MM.1S (cell line): ENCODE data around the gene SAP30.

Experiments used
- DNase-seq: peaks from one replicate; pipeline ENCODE4 v3.0.0-alpha.2; 2015
- H2AFZ ChIP-seq: fragments of 300-600 bp; sonication (generic); 2 replicates; pipeline ENCODE4 v1.6.0; 2016; ENCODE audit warnings: antibody characterized with exemption, low read length
- H3F3A ChIP-seq: fragments of 300-600 bp; sonication (generic); 2 replicates; pipeline ENCODE4 v1.6.1; 2016; ENCODE audit warnings: mild to moderate bottlenecking, antibody characterized with exemption, low read length, moderate library complexity, mixed read lengths; ENCODE audit not compliant: insufficient read depth
- H3K27ac ChIP-seq: fragments of 300-600 bp; sonication (generic); 2 replicates; pipeline ENCODE4 v1.5.1; 2016; ENCODE audit warnings: mild to moderate bottlenecking, low read length
- H3K27me3 ChIP-seq: fragments of 300-600 bp; sonication (generic); replicated peaks from 2 replicates; pipeline ENCODE4 v1.6.0; 2016; ENCODE audit warnings: low read length; ENCODE audit not compliant: insufficient read depth
- H3K36me3 ChIP-seq: fragments of 300-600 bp; sonication (generic); replicated peaks from 2 replicates; pipeline ENCODE4 v1.6.1; 2016; ENCODE audit warnings: mild to moderate bottlenecking, low read length, mixed read lengths; ENCODE audit not compliant: insufficient read depth
- H3K4me1 ChIP-seq: fragments of 300-600 bp; sonication (generic); 2 replicates; pipeline ENCODE4 v1.6.1; 2016; ENCODE audit warnings: low read length, mixed read lengths
- H3K4me2 ChIP-seq: fragments of 300-600 bp; sonication (generic); 2 replicates; pipeline ENCODE4 v1.6.0; 2016; ENCODE audit warnings: low read depth, low read length
- H3K4me3 ChIP-seq: fragments of 300-600 bp; sonication (generic); 2 replicates; pipeline ENCODE4 v1.5.1; 2016; ENCODE audit warnings: low read length, mixed read lengths
- H3K79me2 ChIP-seq: fragments of 300-600 bp; sonication (generic); 2 replicates; pipeline ENCODE4 v1.6.1; 2016; ENCODE audit warnings: mixed run types, low read length, mixed read lengths
- H3K9ac ChIP-seq: fragments of 300-600 bp; sonication (generic); 2 replicates; pipeline ENCODE4 v1.6.1; 2016; ENCODE audit warnings: low read length, mixed read lengths
- H3K9me2 ChIP-seq: fragments of 300-600 bp; sonication (generic); replicated peaks from 2 replicates; pipeline ENCODE4 v1.6.1; 2016; ENCODE audit warnings: mild to moderate bottlenecking, low read length, mixed read lengths; ENCODE audit not compliant: insufficient read depth
- H3K9me3 ChIP-seq: fragments of 300-600 bp; sonication (generic); replicated peaks from 2 replicates; pipeline ENCODE4 v1.6.1; 2016; ENCODE audit warnings: mild to moderate bottlenecking, low read length, mixed read lengths; ENCODE audit not compliant: insufficient read depth
- H4K20me1 ChIP-seq: fragments of 300-600 bp; sonication (generic); 2 replicates; pipeline ENCODE4 v1.6.1; 2016; ENCODE audit warnings: mild to moderate bottlenecking, low read length, moderate library complexity, mixed read lengths; ENCODE audit not compliant: insufficient read depth
- EZH2 ChIP-seq: fragments of 300-600 bp; sonication (generic); optimal IDR thresholded peaks from 2 replicates; pipeline ENCODE3; 2017; ENCODE audit warnings: low read depth, mild to moderate bottlenecking, antibody characterized with exemption, low read length, mixed read lengths
- EZH2phosphoT487 ChIP-seq: fragments of 300-600 bp; sonication (generic); IDR thresholded peaks from 2 replicates; pipeline ENCODE4 v1.6.1; 2018; ENCODE audit warnings: antibody characterized with exemption, low read length
- TF ChIP-seq, protein P1 (sequence below): fragments of 300-600 bp; sonication (generic); IDR thresholded peaks from 2 replicates; pipeline ENCODE4 v1.5.1; 2016; ENCODE audit warnings: antibody characterized with exemption, low read length, mixed read lengths

SAP30 gene

DNA sequence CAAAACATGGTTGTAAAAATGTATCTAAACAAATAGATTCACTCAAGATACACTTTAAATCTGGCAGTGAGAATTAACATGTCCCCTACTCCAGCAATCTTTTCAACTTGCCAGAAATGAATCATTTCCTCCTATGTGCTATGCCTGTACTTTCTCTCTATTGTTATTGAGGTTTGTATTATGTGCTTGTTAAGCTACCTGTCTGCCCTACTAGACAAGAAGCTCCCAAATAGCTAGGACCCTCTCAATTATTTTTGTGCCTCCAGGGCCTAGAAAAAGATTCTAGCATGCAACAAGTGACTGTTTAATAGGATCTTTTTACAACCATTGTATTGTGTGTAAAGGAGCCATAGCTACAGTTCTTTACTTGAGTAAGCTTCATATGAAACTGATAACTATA lies 3.5 kb upstream of the SAP30 start:
- H3K9ac ChIP-seq, result no peak overlapping the region
- no peaks in the 10 kb centered on the region for H3K9me3 ChIP-seq
- H3K4me3 ChIP-seq, result no peak overlapping the region
- H4K20me1 ChIP-seq, result no peaks in the 10 kb centered on the region
- TF ChIP-seq EZH2phosphoT487, result no peak
- TF ChIP-seq EZH2, result no peak
- TF ChIP-seq, protein P1, sequence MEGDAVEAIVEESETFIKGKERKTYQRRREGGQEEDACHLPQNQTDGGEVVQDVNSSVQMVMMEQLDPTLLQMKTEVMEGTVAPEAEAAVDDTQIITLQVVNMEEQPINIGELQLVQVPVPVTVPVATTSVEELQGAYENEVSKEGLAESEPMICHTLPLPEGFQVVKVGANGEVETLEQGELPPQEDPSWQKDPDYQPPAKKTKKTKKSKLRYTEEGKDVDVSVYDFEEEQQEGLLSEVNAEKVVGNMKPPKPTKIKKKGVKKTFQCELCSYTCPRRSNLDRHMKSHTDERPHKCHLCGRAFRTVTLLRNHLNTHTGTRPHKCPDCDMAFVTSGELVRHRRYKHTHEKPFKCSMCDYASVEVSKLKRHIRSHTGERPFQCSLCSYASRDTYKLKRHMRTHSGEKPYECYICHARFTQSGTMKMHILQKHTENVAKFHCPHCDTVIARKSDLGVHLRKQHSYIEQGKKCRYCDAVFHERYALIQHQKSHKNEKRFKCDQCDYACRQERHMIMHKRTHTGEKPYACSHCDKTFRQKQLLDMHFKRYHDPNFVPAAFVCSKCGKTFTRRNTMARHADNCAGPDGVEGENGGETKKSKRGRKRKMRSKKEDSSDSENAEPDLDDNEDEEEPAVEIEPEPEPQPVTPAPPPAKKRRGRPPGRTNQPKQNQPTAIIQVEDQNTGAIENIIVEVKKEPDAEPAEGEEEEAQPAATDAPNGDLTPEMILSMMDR, result no peak
- H3K27ac ChIP-seq, result no peak overlapping the region
- H3K27me3 ChIP-seq, result no peaks in the 10 kb centered on the region
- peaks cover 7% of the 10 kb centered on the region; the same call in 1 of the 2 replicates for H3F3A ChIP-seq
- no peaks in the 10 kb centered on the region for H3K36me3 ChIP-seq
- DNase-seq, result no peak
- no peaks in the 10 kb centered on the region for H3K4me1 ChIP-seq
- no peak overlapping the region for H2AFZ ChIP-seq
- no peaks in the 10 kb centered on the region for H3K9me2 ChIP-seq
- H3K79me2 ChIP-seq, result peaks cover 13% of the 10 kb centered on the region
- H3K4me2 ChIP-seq, result no peak overlapping the region

DNA sequence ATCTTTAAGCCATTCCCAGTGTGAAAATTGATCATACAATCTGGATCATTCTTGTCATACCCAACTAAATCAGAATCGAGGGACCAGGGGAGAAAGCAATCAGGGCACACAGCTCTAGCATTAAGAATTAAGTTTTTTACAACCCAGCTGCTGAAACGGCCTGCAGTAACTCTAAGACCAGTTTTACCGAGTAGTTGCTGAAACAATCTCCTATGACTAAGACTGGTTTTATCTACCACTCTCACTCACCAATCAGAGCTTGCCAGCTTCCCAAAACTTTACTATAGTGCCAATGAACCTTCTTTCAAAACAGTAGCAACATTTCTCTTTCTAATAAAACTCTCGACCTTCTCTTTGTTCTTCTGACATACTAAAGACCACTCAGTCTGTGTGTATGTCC lies 2.8 kb upstream of the SAP30 start:
- Histone ChIP-seq H4K20me1 (no peaks in the 10 kb centered on the region), H3K36me3 (no peaks in the 10 kb centered on the region), H3K9me2 (no peaks in the 10 kb centered on the region), H3K4me2 (no peak overlapping the region), H3K9ac (no peak overlapping the region), H3K79me2 (peaks cover 19% of the 10 kb centered on the region), H3K27me3 (no peaks in the 10 kb centered on the region), H3K27ac (no peak overlapping the region), H3K4me3 (no peak overlapping the region), H3K4me1 (no peaks in the 10 kb centered on the region), H3F3A (peaks cover 7% of the 10 kb centered on the region; the same call in 1 of the 2 replicates), H2AFZ (no peak overlapping the region), H3K9me3 (no peaks in the 10 kb centered on the region)
- no peak for DNase-seq
- TF ChIP-seq, protein P1, result no peak
- TF ChIP-seq EZH2phosphoT487 (no peak), EZH2 (no peak)

DNA sequence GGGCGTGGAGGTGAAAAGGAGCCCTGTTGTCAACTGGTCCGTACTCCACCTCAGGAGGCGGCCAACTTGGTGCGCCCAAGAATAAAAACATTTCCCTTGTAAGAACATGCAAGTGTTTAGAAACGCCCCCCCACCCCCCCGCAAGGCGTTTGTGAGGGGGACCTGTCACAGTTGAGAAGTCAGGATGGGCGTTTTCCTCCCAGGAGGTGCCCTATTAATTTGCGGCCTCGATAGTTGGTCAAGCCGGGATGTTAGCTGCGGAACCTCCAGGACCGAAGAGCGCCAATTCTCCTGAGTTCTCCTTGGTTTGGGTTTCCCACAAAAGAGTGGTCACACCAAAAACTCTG lies 651 bp upstream of the SAP30 start:
- H3K9ac ChIP-seq, result peak overlapping the region; percentile 79
- H3K4me3 ChIP-seq, result peak overlapping the region; percentile 92
- no peaks in the 10 kb centered on the region; the same call in 1 of the 2 replicates for H3K36me3 ChIP-seq
- no peak for DNase-seq
- H4K20me1 ChIP-seq, result no peaks in the 10 kb centered on the region
- H3K27ac ChIP-seq, result peak overlapping the region; percentile 70; the same call in 1 of the 2 replicates
- no peaks in the 10 kb centered on the region for H3K9me3 ChIP-seq
- TF ChIP-seq, protein P1, result no peak
- TF ChIP-seq EZH2phosphoT487 (no peak), EZH2 (no peak)
- peaks cover 37% of the 10 kb centered on the region for H3K79me2 ChIP-seq
- no peaks in the 10 kb centered on the region for H3K27me3 ChIP-seq
- H2AFZ ChIP-seq, result peak overlapping the region; percentile 94
- H3F3A ChIP-seq, result peaks cover 7% of the 10 kb centered on the region; the same call in 1 of the 2 replicates
- H3K4me1 ChIP-seq, result no peaks in the 10 kb centered on the region
- peak overlapping the region; percentile 92 for H3K4me2 ChIP-seq
- no peaks in the 10 kb centered on the region for H3K9me2 ChIP-seq
